ENCODE results near the gene SPEM1.
"Not testable (repeated sequence)": the region's sequence is repeated elsewhere in the genome, so short reads cannot be mapped to it uniquely, and the experiment has no call there.

SPEM1 gene

GRCh38 chr17:7468804-7469389 lies 48.8 kb downstream of the SPEM1 start:
- no peak for DNase-seq (ENCODE audit: low spot score)

- not testable (repeated sequence) for DNase-seq (ENCODE audit: low spot score)
These were observed 49.7 kb downstream of the SPEM1 start for GRCh38 chr17:7469843-7470242.

GRCh38 chr17:7470457-7470973 lies 50.4 kb downstream of the SPEM1 start:
- not testable (repeated sequence) for DNase-seq (ENCODE audit: low spot score)

All from globus pallidus (tissue), 1 donor.